MM.1S (cell line): ENCODE data around the gene OR56A3.
"Not testable (repeated sequence)": the region's sequence is repeated elsewhere in the genome, so short reads cannot be mapped to it uniquely, and the experiment has no call there.

Experiments
- DNase-seq: peaks from one replicate; pipeline ENCODE4 v3.0.0-alpha.2; 2015
- H2AFZ ChIP-seq: fragments of 300-600 bp; sonication (generic); 2 replicates; pipeline ENCODE4 v1.6.0; 2016; ENCODE audit warnings: antibody characterized with exemption, low read length
- H3F3A ChIP-seq: fragments of 300-600 bp; sonication (generic); 2 replicates; pipeline ENCODE4 v1.6.1; 2016; ENCODE audit warnings: mild to moderate bottlenecking, antibody characterized with exemption, low read length, moderate library complexity, mixed read lengths; ENCODE audit not compliant: insufficient read depth
- H3K27ac ChIP-seq: fragments of 300-600 bp; sonication (generic); 2 replicates; pipeline ENCODE4 v1.5.1; 2016; ENCODE audit warnings: mild to moderate bottlenecking, low read length
- H3K27me3 ChIP-seq: fragments of 300-600 bp; sonication (generic); replicated peaks from 2 replicates; pipeline ENCODE4 v1.6.0; 2016; ENCODE audit warnings: low read length; ENCODE audit not compliant: insufficient read depth
- H3K36me3 ChIP-seq: fragments of 300-600 bp; sonication (generic); replicated peaks from 2 replicates; pipeline ENCODE4 v1.6.1; 2016; ENCODE audit warnings: mild to moderate bottlenecking, low read length, mixed read lengths; ENCODE audit not compliant: insufficient read depth
- H3K4me1 ChIP-seq: fragments of 300-600 bp; sonication (generic); 2 replicates; pipeline ENCODE4 v1.6.1; 2016; ENCODE audit warnings: low read length, mixed read lengths
- H3K4me2 ChIP-seq: fragments of 300-600 bp; sonication (generic); 2 replicates; pipeline ENCODE4 v1.6.0; 2016; ENCODE audit warnings: low read depth, low read length
- H3K4me3 ChIP-seq: fragments of 300-600 bp; sonication (generic); 2 replicates; pipeline ENCODE4 v1.5.1; 2016; ENCODE audit warnings: low read length, mixed read lengths
- H3K79me2 ChIP-seq: fragments of 300-600 bp; sonication (generic); 2 replicates; pipeline ENCODE4 v1.6.1; 2016; ENCODE audit warnings: mixed run types, low read length, mixed read lengths
- H3K9ac ChIP-seq: fragments of 300-600 bp; sonication (generic); 2 replicates; pipeline ENCODE4 v1.6.1; 2016; ENCODE audit warnings: low read length, mixed read lengths
- H3K9me2 ChIP-seq: fragments of 300-600 bp; sonication (generic); replicated peaks from 2 replicates; pipeline ENCODE4 v1.6.1; 2016; ENCODE audit warnings: mild to moderate bottlenecking, low read length, mixed read lengths; ENCODE audit not compliant: insufficient read depth
- H3K9me3 ChIP-seq: fragments of 300-600 bp; sonication (generic); replicated peaks from 2 replicates; pipeline ENCODE4 v1.6.1; 2016; ENCODE audit warnings: mild to moderate bottlenecking, low read length, mixed read lengths; ENCODE audit not compliant: insufficient read depth
- H4K20me1 ChIP-seq: fragments of 300-600 bp; sonication (generic); 2 replicates; pipeline ENCODE4 v1.6.1; 2016; ENCODE audit warnings: mild to moderate bottlenecking, low read length, moderate library complexity, mixed read lengths; ENCODE audit not compliant: insufficient read depth
- EZH2 ChIP-seq: fragments of 300-600 bp; sonication (generic); optimal IDR thresholded peaks from 2 replicates; pipeline ENCODE3; 2017; ENCODE audit warnings: low read depth, mild to moderate bottlenecking, antibody characterized with exemption, low read length, mixed read lengths
- EZH2phosphoT487 ChIP-seq: fragments of 300-600 bp; sonication (generic); IDR thresholded peaks from 2 replicates; pipeline ENCODE4 v1.6.1; 2018; ENCODE audit warnings: antibody characterized with exemption, low read length
- TF ChIP-seq, protein P1 (sequence below): fragments of 300-600 bp; sonication (generic); IDR thresholded peaks from 2 replicates; pipeline ENCODE4 v1.5.1; 2016; ENCODE audit warnings: antibody characterized with exemption, low read length, mixed read lengths

OR56A3 gene

DNA sequence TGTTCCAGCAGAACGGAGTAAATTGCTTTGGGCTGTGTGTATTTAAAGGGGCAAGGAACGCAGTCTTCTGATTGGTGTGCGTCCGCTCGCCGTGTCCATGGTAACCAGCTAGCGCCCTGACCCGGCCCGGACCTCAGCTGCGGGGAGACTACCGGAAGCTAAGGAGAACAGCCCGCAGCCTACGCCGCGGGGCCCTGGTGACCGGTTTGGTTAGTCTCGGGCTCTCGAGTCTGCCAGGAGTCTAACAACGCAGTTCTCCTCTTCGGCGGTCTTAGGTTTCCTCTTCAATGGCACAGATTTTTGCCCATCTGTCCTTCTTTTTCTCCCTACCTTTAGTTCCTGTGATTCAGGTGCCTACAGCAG is 3.5 kb upstream of the OR56A3 start:
- no peaks in the 10 kb centered on the region for H3F3A ChIP-seq
- H3K4me3 ChIP-seq, result no peak overlapping the region
- no peak overlapping the region for H2AFZ ChIP-seq
- H3K9me3 ChIP-seq, result no peaks in the 10 kb centered on the region
- no peaks in the 10 kb centered on the region for H4K20me1 ChIP-seq
- H3K9me2 ChIP-seq, result no peaks in the 10 kb centered on the region
- H3K9ac ChIP-seq, result no peak overlapping the region
- no peaks in the 10 kb centered on the region for H3K79me2 ChIP-seq
- no peak for DNase-seq
- H3K27me3 ChIP-seq, result no peaks in the 10 kb centered on the region
- H3K27ac ChIP-seq, result no peak overlapping the region
- H3K4me2 ChIP-seq, result no peak overlapping the region
- no peaks in the 10 kb centered on the region for H3K4me1 ChIP-seq
- TF ChIP-seq EZH2 (no peak), EZH2phosphoT487 (no peak)
- TF ChIP-seq, protein P1, sequence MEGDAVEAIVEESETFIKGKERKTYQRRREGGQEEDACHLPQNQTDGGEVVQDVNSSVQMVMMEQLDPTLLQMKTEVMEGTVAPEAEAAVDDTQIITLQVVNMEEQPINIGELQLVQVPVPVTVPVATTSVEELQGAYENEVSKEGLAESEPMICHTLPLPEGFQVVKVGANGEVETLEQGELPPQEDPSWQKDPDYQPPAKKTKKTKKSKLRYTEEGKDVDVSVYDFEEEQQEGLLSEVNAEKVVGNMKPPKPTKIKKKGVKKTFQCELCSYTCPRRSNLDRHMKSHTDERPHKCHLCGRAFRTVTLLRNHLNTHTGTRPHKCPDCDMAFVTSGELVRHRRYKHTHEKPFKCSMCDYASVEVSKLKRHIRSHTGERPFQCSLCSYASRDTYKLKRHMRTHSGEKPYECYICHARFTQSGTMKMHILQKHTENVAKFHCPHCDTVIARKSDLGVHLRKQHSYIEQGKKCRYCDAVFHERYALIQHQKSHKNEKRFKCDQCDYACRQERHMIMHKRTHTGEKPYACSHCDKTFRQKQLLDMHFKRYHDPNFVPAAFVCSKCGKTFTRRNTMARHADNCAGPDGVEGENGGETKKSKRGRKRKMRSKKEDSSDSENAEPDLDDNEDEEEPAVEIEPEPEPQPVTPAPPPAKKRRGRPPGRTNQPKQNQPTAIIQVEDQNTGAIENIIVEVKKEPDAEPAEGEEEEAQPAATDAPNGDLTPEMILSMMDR, result no peak
- H3K36me3 ChIP-seq, result no peaks in the 10 kb centered on the region

DNA sequence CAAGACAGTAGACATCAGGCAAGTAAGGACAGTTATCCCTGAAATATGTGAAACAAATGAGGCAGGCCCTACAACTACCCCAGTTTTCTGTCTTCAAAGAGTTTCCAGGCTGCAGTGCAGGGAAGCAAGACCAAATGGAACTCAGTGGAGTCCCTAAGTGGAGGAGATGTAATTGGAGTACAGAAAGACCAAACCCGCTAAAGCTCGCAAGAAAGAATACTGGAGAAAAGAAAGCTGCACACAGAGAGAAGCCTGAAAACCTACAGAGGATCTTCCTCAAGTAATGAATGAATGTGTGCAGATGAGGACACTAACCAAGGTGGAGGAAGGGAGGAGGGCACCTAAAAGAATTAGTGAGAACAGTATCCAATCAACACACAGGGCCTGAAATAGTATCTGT is 1.3 kb upstream of the OR56A3 start:
- H3F3A ChIP-seq, result no peaks in the 10 kb centered on the region
- H3K27me3 ChIP-seq, result no peaks in the 10 kb centered on the region
- H3K4me3 ChIP-seq, result no peak overlapping the region
- no peak overlapping the region for H2AFZ ChIP-seq
- H3K4me1 ChIP-seq, result no peaks in the 10 kb centered on the region
- DNase-seq, result no peak
- H3K9me3 ChIP-seq, result no peaks in the 10 kb centered on the region
- H3K9ac ChIP-seq, result no peak overlapping the region
- no peak overlapping the region for H3K4me2 ChIP-seq
- H3K9me2 ChIP-seq, result no peaks in the 10 kb centered on the region
- no peak for TF ChIP-seq EZH2
- TF ChIP-seq, protein P1, result no peak
- TF ChIP-seq EZH2phosphoT487, result no peak
- no peaks in the 10 kb centered on the region for H4K20me1 ChIP-seq
- no peak overlapping the region for H3K27ac ChIP-seq
- no peaks in the 10 kb centered on the region for H3K79me2 ChIP-seq
- H3K36me3 ChIP-seq, result no peaks in the 10 kb centered on the region

DNA sequence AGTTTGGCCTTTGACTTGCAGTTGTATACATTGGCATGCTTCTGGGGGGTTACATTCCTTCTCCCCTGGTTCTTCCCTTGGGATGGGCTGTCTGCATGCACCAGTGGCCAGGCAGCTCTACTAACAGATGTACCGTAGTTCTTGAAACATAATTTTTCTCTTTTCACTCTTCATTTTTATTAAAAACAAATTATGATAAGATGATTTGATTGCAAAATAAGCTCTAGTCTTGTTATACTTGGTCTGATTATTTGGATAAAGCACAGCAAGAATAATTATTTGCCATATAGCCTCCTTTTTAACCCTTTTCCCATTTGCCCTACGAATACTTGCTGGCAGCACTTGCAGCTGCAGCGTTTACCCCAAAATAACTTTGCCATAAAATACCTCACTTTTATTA is 13.5 kb downstream of the OR56A3 start:
- no peak for TF ChIP-seq EZH2phosphoT487
- TF ChIP-seq, protein P1, result no peak
- TF ChIP-seq EZH2, result no peak
- no peak for DNase-seq
- H4K20me1 ChIP-seq, result no peaks in the 10 kb centered on the region
- H3K4me1 ChIP-seq, result no peaks in the 10 kb centered on the region
- no peak overlapping the region for H3K4me3 ChIP-seq
- no peaks in the 10 kb centered on the region for H3K9me3 ChIP-seq
- no peak overlapping the region for H3K4me2 ChIP-seq
- no peaks in the 10 kb centered on the region for H3K36me3 ChIP-seq
- H2AFZ ChIP-seq, result no peak overlapping the region
- no peaks in the 10 kb centered on the region for H3F3A ChIP-seq
- no peak overlapping the region for H3K9ac ChIP-seq
- no peaks in the 10 kb centered on the region for H3K27me3 ChIP-seq
- H3K79me2 ChIP-seq, result no peaks in the 10 kb centered on the region
- no peak overlapping the region for H3K27ac ChIP-seq
- no peaks in the 10 kb centered on the region for H3K9me2 ChIP-seq

DNA sequence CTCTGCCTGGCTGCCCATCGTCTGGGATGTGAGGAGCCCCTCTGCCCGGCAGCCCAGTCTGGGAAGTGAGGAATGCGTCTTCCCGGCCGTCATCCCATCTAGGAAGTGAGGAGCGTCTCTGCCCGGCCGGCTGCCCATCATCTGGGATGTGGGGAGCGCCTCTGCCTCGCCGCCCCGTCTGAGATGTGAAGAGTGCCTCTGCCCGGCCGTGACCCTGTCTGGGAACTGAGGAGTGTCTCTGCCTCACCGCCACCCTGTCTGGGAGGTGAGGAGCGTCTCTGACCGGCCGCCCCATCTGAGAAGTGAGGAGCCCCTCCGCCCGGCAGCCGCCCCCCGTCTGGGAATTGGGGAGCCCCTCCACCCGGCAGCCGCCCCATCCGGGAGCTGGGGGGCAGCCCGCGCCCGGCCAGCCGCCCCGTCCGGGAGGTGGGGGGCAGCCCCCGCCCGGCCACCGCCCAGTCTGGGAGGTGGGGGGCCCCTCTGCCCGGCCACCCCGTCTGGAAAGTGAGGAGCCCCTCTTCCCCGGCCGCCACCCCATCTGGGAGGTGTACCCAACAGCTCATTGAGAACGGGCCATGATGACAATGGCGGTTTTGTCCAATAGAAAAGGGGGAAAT is 18.8 kb downstream of the OR56A3 start:
- H3K9me3 ChIP-seq, H3F3A ChIP-seq, H3K36me3 ChIP-seq, H3K4me1 ChIP-seq, H3K9ac ChIP-seq, DNase-seq, H3K27ac ChIP-seq, H4K20me1 ChIP-seq, H3K79me2 ChIP-seq, H3K9me2 ChIP-seq, H2AFZ ChIP-seq, H3K4me3 ChIP-seq, H3K27me3 ChIP-seq, H3K4me2 ChIP-seq: not testable (repeated sequence)
